ENCODE data around the gene DAO.
"Not testable (repeated sequence)": the region's sequence is repeated elsewhere in the genome, so short reads cannot be mapped to it uniquely, and the experiment has no call there.

The DAO gene

GRCh38 chr12:108879615-108880254 lies at the start of gene DAO:
Gene DAO (plus strand): TSS chr12:108880092. CDS start chr12:108885007, 4,915 bp downstream.
- DNase-seq (ENCODE audit: low read depth): no peak

GRCh38 chr12:108831309-108831991 lies 48.4 kb upstream of the DAO start:
- no peak for DNase-seq (ENCODE audit: low read depth)

- DNase-seq (ENCODE audit: low read depth): no peak
Measured at GRCh38 chr12:108832208-108832607, 47.7 kb upstream of the DAO start.

- no peak for DNase-seq (ENCODE audit: low read depth)
Measured at GRCh38 chr12:108832730-108833354, 47.0 kb upstream of the DAO start.

GRCh38 chr12:108833355-108833733 lies 46.5 kb upstream of the DAO start:
- peak; percentile 91 for DNase-seq (ENCODE audit: low read depth)

GRCh38 chr12:108833757-108834472 lies 46.0 kb upstream of the DAO start:
- peak; percentile 90 for DNase-seq (ENCODE audit: low read depth)

GRCh38 chr12:108835860-108836634 lies 43.8 kb upstream of the DAO start:
- no peak for DNase-seq (ENCODE audit: low read depth)

- no peak for DNase-seq (ENCODE audit: low read depth)
Measured at GRCh38 chr12:108837239-108837638, 42.7 kb upstream of the DAO start.

- no peak for DNase-seq (ENCODE audit: low read depth)
Measured at GRCh38 chr12:108837680-108838079, 42.2 kb upstream of the DAO start.

GRCh38 chr12:108838194-108839017 lies 41.5 kb upstream of the DAO start:
- peak; percentile 99 for DNase-seq (ENCODE audit: low read depth)

- DNase-seq (ENCODE audit: low read depth): peak; percentile 85
Measured at GRCh38 chr12:108839018-108839889, 40.6 kb upstream of the DAO start.

- no peak for DNase-seq (ENCODE audit: low read depth)
Measured at GRCh38 chr12:108839890-108840230, 40.0 kb upstream of the DAO start.

GRCh38 chr12:108840605-108841332 lies 39.1 kb upstream of the DAO start:
- DNase-seq (ENCODE audit: low read depth): no peak

GRCh38 chr12:108841825-108842224 lies 38.1 kb upstream of the DAO start:
- DNase-seq (ENCODE audit: low read depth): not testable (repeated sequence)

- DNase-seq (ENCODE audit: low read depth): no peak
Measured at GRCh38 chr12:108842361-108842760, 37.5 kb upstream of the DAO start.

GRCh38 chr12:108843187-108843586 lies 36.7 kb upstream of the DAO start:
- DNase-seq (ENCODE audit: low read depth): no peak

- no peak for DNase-seq (ENCODE audit: low read depth)
Measured at GRCh38 chr12:108845696-108846095, 34.2 kb upstream of the DAO start.

- no peak for DNase-seq (ENCODE audit: low read depth)
Measured at GRCh38 chr12:108846290-108846701, 33.6 kb upstream of the DAO start.

GRCh38 chr12:108847705-108848104 lies 32.2 kb upstream of the DAO start:
- DNase-seq (ENCODE audit: low read depth): no peak
